Activated CD4-positive, alpha-beta T cell treated with anti-CD3 and anti-CD28 coated beads, Interleukin-2, amount 10 ng/mL, durations not matched to agents 24 days and 14 days (primary cell): ENCODE data around the gene MFGE8. TPM values are rescaled to one million over a fixed set of nuclear protein-coding genes. Genes with fewer than 3 reads are reported as not detected.
A peak's percentile ranks its signal among the peaks of the same experiment; 100 is the strongest.
"Not testable (repeated sequence)": the region's sequence is repeated elsewhere in the genome, so short reads cannot be mapped to it uniquely, and the experiment has no call there.

Experiments used
- DNase-seq: peaks from one replicate; pipeline ENCODE4 v3.0.0; 2022
- H3K27ac Mint-ChIP-seq: one replicate; pipeline ENCODE4 v1.8.0; 2022; ENCODE audit warnings: mild to moderate bottlenecking, mixed read lengths
- H3K27me3 Mint-ChIP-seq: one replicate; pipeline ENCODE4 v1.8.0; 2022; ENCODE audit warnings: mixed read lengths
- H3K36me3 Mint-ChIP-seq: one replicate; pipeline ENCODE4 v1.8.0; 2022; ENCODE audit warnings: low read depth, mild to moderate bottlenecking, mixed read lengths
- H3K4me1 Mint-ChIP-seq: one replicate; pipeline ENCODE4 v1.8.0; 2021; ENCODE audit warnings: mixed read lengths
- H3K4me3 Mint-ChIP-seq: one replicate; pipeline ENCODE4 v1.8.0; 2022; ENCODE audit warnings: mild to moderate bottlenecking, moderate library complexity, mixed read lengths
- H3K9me3 Mint-ChIP-seq: one replicate; pipeline ENCODE4 v1.8.0; 2021; ENCODE audit warnings: mixed read lengths
- intact Hi-C: fragments of 100-400 bp; cut with micrococcal nuclease; formaldehyde crosslinking; loops from one replicate; pipeline ENCODE4 v1.15.1; 2023
- total RNA-seq: library from RNA; stranded (reverse); gene quantifications from 2 replicates; pipeline ENCODE4 v1.2.3, GENCODE V29; 2022

The MFGE8 gene, protein sequence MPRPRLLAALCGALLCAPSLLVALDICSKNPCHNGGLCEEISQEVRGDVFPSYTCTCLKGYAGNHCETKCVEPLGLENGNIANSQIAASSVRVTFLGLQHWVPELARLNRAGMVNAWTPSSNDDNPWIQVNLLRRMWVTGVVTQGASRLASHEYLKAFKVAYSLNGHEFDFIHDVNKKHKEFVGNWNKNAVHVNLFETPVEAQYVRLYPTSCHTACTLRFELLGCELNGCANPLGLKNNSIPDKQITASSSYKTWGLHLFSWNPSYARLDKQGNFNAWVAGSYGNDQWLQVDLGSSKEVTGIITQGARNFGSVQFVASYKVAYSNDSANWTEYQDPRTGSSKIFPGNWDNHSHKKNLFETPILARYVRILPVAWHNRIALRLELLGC
- total RNA-seq = 7.3 and 10.6 TPM in 2 replicates

DNA sequence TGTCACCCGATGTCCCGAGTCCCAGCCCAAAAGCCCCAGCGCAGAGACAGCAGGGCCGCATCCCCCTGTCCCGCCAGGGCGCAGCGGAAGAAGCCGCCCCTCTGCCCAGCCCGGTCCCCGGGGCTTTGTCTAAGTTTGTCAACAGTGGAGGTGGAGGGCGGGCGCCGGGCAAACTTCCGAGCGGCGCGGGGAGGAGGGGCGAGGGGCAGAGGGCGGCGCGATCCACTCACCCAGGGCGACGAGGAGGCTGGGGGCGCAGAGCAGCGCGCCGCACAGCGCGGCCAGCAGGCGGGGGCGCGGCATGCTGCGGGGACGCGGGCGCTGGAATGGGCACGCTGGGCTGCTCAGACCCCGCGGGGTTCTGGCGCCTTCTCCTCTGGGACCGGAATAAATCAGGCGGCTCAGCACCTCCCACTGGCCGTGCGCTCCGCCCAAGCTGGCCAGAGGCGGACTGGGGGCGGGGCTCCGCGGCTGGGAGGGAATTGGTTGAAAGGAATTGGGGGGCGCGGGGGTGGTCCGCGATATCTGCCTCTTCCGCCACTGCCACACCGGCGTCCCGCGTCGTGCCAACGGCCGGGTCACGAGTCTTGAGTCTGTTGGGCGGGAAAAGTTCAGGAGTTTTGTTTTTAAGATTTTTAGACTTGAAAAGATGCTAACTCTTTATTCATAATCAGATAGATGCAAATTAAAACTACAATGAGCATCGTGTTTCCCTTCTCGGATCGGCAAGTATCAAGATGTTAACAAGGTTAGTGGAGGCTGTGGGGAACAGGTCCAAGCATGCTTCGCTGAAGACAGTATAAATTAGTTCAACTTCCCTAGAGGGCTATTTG is at the start of gene MFGE8:
TSS of gene MFGE8 (minus strand) at position 363 of the 833 bp plus-strand sequence. CDS start at position 303, 60 bp downstream.
- Mint-ChIP-seq H3K9me3 (no peaks in the 10 kb centered on the region), H3K27me3 (peaks cover 4% of the 10 kb centered on the region), H3K27ac (peak within 1 kb of the TSS; percentile 71), H3K4me3 (peak within 1 kb of the TSS; percentile 89), H3K4me1 (peaks cover 14% of the 10 kb centered on the region), H3K36me3 (no peaks in the 10 kb centered on the region)
- intact Hi-C loops = loop anchor here (2.0 kb wide), 1 partner anchor 18 kb away; the partner anchor contains the start of gene HAPLN3
- peak; percentile 93 for DNase-seq

DNA sequence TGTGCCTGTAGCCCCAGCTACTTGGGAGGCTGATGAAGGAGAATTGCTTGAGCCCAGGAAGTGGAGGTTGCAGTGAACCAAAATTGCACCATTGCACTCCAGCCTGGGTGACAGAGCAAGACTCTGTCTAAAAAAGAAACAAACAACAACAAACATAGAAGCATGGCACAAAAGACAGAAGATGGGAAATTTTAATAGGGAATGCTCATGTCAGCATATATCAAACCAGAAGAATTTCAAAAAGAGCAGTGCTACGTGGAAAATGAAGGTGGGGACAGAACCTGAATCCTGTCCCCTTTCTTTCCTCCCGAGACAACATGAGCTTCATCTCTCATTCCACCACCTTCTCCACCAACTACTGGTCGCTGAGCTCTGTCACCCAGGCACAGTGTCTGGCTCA is 46.3 kb upstream of the MFGE8 start:
- peaks cover 3% of the 10 kb centered on the region for H3K36me3 Mint-ChIP-seq
- no peak overlapping the region for H3K4me3 Mint-ChIP-seq

DNA sequence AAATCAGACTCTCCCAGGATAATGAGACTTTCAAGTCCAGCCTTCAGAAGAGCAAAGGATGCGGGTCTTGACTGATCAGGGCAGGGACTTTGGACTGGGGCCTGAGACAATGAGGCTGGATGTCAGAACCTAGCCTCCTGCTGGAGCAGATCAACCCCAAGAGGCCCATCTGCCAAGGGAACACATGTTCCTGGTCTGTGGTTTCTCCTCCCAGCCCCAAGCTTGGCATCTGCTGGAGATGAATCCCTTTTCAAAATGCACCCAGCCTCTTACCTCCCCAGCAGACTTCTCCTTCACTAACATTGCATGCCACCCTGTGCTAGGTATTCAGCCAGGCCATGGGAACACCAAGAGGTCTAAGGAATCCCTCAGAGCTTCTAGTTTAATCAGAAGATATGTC is 43.7 kb upstream of the MFGE8 start:
- no peak for DNase-seq
- H3K4me3 Mint-ChIP-seq = no peak overlapping the region
- H3K27me3 Mint-ChIP-seq = peaks cover 5% of the 10 kb centered on the region
- intact Hi-C loops = no loop called here
- no peaks in the 10 kb centered on the region for H3K4me1 Mint-ChIP-seq
- no peak overlapping the region for H3K27ac Mint-ChIP-seq
- no peaks in the 10 kb centered on the region for H3K9me3 Mint-ChIP-seq
- no peaks in the 10 kb centered on the region for H3K36me3 Mint-ChIP-seq

More for the DNA sequence above, 46.3 kb upstream of the MFGE8 start:
- H3K4me1 Mint-ChIP-seq = no peaks in the 10 kb centered on the region
- peaks cover 9% of the 10 kb centered on the region for H3K27me3 Mint-ChIP-seq
- H3K27ac Mint-ChIP-seq = no peak overlapping the region
- peaks cover 8% of the 10 kb centered on the region for H3K9me3 Mint-ChIP-seq
- intact Hi-C loops = no loop called here
- DNase-seq = no peak

DNA sequence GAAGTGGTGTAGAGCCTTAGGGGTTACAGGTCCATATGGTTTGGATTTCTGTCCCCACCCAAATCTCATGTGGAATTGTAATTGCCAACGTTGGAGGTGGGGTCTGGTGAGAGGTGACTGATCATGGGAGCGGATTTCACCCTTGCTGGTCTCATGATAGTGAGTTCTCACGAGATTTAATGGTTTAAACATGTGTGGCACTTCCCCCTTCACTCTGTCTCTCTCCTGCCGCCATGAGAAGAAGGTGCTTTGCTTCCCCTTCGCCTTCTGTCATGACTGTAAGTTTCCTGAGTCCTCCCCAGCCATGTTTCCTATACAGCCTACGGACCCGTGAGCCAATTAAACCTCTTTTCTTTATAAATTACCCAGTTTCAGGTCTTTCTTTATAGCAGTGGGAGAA is 43.1 kb upstream of the MFGE8 start:
- DNase-seq = no peak
- H3K27ac Mint-ChIP-seq = no peak overlapping the region
- intact Hi-C loops = no loop called here
- no peak overlapping the region for H3K4me3 Mint-ChIP-seq
- no peaks in the 10 kb centered on the region for H3K4me1 Mint-ChIP-seq
- H3K27me3 Mint-ChIP-seq = peaks cover 4% of the 10 kb centered on the region
- H3K36me3 Mint-ChIP-seq = no peaks in the 10 kb centered on the region
- H3K9me3 Mint-ChIP-seq = no peaks in the 10 kb centered on the region

DNA sequence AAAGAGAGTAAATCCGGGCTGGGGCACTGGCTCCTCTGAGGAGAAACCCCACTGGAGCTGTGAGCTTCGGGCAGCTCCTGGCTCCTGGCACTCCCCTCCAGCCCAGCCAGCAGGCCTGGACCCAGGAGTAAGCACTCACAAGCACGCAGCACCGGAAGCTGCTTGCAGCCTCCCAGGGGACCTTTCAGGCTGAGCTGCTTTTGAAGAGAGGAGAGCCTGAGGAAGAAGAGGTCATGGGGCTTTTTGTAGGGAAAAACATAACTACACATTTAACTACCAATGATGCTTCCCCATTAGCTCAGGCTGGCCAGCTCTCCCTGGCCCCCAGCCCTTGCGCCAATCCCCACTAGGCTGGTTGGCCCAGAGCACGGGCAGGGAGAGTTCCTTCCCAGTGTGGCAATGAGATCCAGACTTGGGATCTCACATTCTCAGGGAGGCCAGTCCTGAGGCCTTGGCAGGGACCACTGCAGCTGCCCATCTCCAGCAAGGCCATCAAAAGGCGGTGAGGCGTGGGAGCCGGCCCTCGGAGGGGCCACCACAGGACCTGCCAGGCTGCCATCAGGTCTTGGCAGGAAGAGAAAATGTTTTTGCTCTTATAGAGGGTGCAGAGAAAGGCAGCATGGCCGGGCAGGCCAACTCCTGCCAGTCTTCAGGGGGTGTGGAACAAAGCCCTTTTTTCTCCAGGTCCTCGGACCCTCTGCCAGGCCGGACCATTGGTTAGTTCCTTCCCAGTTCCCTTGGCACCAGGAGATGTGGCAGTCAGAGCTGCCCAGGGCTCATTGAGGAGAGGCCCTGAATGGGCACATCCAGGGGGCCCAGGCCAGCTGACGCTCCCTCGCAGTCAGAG is 41.5 kb upstream of the MFGE8 start:
- Mint-ChIP-seq H3K36me3 (no peaks in the 10 kb centered on the region), H3K9me3 (no peaks in the 10 kb centered on the region), H3K27me3 (peaks cover 4% of the 10 kb centered on the region), H3K27ac (no peak overlapping the region), H3K4me3 (no peak overlapping the region), H3K4me1 (no peaks in the 10 kb centered on the region)
- intact Hi-C loops = no loop called here
- no peak for DNase-seq

DNA sequence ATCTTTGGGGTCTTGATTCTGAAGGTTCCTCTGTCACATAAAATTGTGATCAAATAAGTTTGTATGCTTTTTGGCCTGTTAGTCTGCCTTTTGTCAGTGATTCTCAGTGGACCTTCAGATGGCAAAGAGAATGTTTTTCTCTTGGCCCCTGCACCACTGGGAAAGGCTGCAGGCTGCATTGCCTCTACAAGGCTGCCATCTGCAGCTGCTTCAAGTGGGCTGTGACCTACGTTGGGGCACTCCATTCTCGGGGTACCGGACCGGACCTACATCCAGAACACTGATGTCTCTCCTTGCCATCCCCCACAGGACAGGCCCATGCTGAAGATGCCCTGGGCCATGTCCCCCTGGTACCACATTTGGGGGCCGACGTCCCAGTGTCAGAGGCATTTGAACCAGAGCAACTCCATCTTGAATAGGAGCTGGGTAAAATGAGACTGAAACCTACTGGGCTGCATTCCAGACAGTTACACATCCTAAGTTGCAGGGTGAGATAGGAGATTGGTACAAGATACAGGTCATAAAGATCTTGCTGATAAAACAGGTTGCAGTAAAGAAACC is 37.5 kb upstream of the MFGE8 start:
- Mint-ChIP-seq H3K36me3 (no peaks in the 10 kb centered on the region), H3K27ac (no peak overlapping the region), H3K4me3 (no peak overlapping the region), H3K9me3 (no peaks in the 10 kb centered on the region), H3K4me1 (no peaks in the 10 kb centered on the region), H3K27me3 (peaks cover 6% of the 10 kb centered on the region)
- no peak for DNase-seq
- intact Hi-C loops = no loop called here

DNA sequence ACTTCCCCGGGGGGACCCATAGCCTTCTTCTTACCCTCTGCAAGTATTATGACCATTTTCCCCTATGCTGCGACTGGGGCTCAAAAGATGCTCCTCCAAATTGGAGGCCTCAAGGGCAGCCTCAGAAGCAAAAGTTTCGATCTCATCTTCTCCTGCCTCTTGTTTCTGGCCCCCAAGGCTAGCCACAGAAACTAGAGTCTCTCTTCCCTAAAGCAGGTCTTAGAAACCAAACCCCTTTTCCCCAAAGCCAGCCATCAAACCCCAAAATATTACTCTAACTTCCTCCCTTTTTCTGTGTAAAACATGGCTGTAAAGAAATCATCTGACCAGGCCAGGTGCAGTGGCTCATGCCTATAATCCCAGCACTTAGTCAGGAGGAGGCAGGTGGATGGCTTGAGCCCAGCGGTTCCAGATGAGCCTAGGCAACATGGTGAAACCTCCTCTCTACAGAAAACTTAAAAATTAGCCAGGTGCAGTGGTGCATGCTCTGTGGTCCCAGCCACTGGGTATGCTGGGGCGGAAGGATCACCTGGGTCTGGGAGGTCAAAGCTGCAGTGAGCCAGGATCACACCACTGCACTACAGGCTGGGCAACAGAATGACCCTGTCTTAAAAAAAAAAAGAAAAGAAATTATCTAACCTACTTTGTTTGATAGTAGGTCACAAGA is 36.7 kb upstream of the MFGE8 start:
- H3K27ac Mint-ChIP-seq = no peak overlapping the region
- H3K9me3 Mint-ChIP-seq = no peaks in the 10 kb centered on the region
- H3K4me3 Mint-ChIP-seq = no peak overlapping the region
- DNase-seq = no peak
- H3K4me1 Mint-ChIP-seq = no peaks in the 10 kb centered on the region
- H3K36me3 Mint-ChIP-seq = no peaks in the 10 kb centered on the region
- intact Hi-C loops = no loop called here
- peaks cover 6% of the 10 kb centered on the region for H3K27me3 Mint-ChIP-seq

DNA sequence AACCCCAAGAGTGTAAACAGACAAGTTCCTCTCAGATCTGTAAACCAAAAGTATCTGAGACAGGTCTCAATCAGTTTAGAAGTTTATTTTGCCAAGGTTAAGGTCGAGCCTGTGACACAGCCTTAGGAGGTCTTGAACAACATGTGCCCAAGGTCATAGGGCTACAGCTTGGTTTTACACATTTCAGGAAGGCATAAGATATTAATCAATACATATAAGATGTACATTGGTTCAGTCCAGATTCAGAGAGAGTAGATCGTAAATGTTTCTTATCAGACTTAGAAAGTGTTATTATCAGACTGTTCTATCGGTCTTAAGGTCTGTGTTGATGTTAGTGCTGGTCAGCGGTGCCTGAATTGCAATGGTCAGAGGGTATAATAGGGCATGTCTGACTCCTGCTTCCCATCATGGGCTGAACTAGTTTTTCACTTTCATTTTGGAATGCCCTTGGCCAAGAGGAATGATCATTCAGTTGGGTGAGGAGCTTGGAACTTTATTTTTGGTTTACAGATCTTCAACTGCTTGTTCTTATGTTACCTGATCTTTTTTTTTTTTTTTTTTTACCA is 27.0 kb upstream of the MFGE8 start:
- Mint-ChIP-seq H3K27me3 (peaks cover 2% of the 10 kb centered on the region), H3K36me3 (no peaks in the 10 kb centered on the region), H3K4me1 (peaks cover 4% of the 10 kb centered on the region), H3K4me3 (no peak overlapping the region), H3K27ac (no peak overlapping the region), H3K9me3 (no peaks in the 10 kb centered on the region)
- no peak for DNase-seq
- intact Hi-C loops = no loop called here

DNA sequence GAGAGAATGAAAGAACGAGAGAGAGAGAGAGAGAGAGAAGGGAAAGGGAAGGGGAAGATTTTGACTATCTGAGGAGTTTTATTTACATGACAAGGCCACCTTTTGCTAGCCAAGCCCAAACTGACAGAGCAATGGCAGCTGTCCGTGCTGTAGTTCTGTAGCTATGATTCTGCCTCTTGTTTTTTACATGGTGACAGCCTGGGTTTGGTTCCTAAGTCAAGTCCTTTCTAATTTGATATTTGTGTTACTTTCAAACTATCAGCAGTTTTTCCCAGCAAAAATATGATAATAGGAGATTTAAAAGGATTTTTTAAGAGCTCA is 26.3 kb upstream of the MFGE8 start:
- no peak overlapping the region for H3K27ac Mint-ChIP-seq

DNA sequence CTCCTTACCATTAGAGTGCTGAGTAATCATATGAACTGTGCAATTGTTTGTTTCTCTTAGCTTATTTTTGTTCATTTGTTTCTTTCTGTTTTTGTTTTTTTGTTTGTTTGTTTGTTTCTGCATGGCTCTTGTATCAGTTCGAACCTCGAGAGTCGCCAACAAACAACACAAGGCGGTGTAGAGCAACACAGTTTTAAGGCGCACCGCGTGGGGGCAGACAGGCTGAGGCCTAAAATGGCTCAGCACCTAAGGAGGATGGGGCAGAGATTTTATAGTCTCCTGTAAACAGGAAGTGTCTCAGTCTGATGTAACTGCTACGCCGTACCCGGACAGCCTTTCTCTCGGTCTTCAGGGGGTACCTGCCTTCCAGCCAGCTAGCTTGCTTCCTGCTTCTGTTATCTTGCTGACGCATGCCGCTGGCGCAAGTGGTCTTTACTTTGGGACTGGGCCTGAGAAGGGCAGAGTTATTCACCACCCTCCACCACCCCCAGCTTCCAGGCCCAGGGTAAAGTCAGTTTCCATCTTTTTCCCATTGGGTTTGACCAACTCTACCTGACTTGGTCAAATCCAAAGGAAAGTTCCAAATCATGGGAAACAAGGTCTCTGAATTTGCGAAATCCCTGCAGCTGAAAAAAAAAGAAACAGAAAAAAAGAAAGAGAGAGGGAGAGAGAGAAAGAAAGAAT is 25.8 kb upstream of the MFGE8 start:
- Mint-ChIP-seq H3K4me3 (no peak overlapping the region), H3K4me1 (peaks cover 4% of the 10 kb centered on the region), H3K27ac (no peak overlapping the region), H3K9me3 (peaks cover 3% of the 10 kb centered on the region), H3K36me3 (no peaks in the 10 kb centered on the region), H3K27me3 (peaks cover 6% of the 10 kb centered on the region)
- DNase-seq = no peak
- intact Hi-C loops = no loop called here

More for the DNA sequence above, 26.3 kb upstream of the MFGE8 start:
- Mint-ChIP-seq H3K27me3 (peaks cover 6% of the 10 kb centered on the region), H3K36me3 (no peaks in the 10 kb centered on the region), H3K4me1 (peaks cover 4% of the 10 kb centered on the region), H3K4me3 (no peak overlapping the region), H3K9me3 (peaks cover 3% of the 10 kb centered on the region)
- intact Hi-C loops = no loop called here
- no peak for DNase-seq

DNA sequence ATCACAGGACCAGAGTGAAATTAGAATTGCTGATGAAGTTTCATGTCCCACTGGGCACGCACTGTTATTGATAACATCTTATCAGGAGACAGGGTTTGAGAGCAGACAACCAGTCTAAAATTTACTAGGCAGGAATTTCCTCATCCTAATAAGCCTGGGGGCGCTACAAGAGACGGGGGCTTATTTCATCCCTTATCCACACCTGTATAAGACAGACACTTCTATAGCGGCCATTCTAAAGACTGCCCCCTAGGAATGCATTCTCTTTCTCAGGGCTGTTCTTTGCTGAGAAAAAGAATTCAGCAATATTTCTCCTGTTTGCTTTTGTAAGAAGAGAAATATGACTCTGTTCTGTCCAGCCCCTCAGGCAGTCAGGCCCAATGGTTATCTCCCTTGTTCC is 21.3 kb upstream of the MFGE8 start:
- peaks cover 13% of the 10 kb centered on the region for H3K9me3 Mint-ChIP-seq
- H3K27ac Mint-ChIP-seq, H3K36me3 Mint-ChIP-seq, intact Hi-C loops, H3K4me3 Mint-ChIP-seq, H3K4me1 Mint-ChIP-seq, DNase-seq, H3K27me3 Mint-ChIP-seq: not testable (repeated sequence)

DNA sequence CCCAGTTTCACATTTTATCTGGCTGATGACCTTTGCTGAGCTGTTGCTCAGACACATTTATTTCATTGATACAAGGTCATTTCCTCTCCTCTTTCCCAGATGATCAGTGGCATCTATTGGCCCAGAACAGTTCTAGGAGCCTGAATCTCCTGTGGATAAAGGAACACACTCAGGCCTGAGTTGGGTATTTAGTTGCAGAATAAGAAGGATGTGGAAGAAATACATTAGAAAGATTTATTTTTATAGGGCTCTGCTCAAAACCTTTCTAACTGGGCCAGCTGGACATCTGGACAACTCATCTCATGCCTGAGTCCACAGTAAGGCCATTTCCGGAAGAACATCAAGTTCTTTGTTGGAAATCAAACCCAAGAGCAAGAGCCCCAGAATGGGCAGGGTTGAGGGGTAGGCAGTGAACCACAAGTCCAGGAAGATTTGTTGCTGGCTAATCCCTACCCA is 19.7 kb upstream of the MFGE8 start:
- H3K36me3 Mint-ChIP-seq = no peaks in the 10 kb centered on the region
- H3K4me1 Mint-ChIP-seq = no peaks in the 10 kb centered on the region
- no peak overlapping the region for H3K27ac Mint-ChIP-seq
- no peak overlapping the region for H3K4me3 Mint-ChIP-seq
- H3K27me3 Mint-ChIP-seq = peaks cover 12% of the 10 kb centered on the region
- DNase-seq = no peak
- intact Hi-C loops = no loop called here
- peaks cover 13% of the 10 kb centered on the region for H3K9me3 Mint-ChIP-seq
